Astrocyte of the hippocampus (primary cell): ENCODE results near the gene EFNB1.

Experiments
- DNase-seq: peaks from one replicate; pipeline ENCODE4 v3.0.0; 2011; ENCODE audit warnings: low read depth, low spot score

The EFNB1 gene

GRCh38 chrX:68827848-68828624 is 785 bp upstream of the EFNB1 start:
- peak; percentile 88 for DNase-seq

GRCh38 chrX:68829582-68830418 is 979 bp downstream of the EFNB1 start:
- peak; percentile 57 for DNase-seq

DNA sequence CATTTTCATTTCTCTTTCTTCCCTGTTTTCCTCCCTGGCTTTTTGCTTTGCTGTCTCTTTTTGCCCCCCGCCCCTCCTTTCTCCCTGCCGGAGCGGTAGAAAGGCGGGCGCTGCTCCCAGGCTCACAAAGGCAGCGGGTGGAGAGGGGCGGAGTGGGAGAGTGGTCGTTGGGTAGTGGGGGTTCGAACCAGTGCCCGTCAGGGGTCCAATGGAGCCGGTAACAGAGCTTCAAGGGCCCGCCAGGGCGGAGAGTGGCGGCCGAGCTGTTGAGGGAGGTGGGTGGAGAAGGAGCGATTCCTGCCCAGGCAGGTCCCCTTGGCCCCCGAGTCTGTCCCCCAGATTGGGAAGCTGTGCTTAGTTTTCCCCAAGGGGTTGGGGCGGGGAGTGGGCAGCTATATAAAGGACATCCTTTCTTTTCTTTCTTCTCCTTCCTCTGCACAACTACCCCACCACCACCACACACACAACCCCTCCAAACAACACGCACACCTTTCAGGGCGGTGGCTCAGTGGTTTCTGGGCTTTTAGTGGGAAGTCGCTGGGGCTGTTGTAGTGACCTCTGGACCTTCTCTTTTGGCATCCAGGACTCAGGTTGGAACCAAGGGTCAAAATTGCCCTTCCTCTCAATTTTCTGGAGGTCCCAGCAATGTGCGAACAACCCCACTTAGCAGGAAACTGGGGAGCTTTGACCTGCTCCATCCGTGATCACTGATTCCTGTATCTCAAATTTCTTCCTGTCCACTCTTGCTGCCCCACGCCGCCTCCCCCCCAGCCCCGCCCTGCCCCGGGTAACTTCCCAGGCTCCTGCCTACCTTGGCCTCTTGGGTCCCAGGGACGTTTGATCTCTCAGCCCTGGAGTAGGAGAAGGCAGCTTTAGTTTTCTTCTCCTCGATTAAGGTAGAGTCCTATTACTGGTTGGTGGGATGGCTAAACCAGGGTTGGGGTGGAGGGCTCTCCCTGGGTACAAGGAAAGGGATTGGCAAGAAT is 1.9 kb downstream of the EFNB1 start:
- DNase-seq, result no peak

- no peak for DNase-seq
These were observed 2.7 kb downstream of the EFNB1 start for GRCh38 chrX:68831405-68832100.

DNA sequence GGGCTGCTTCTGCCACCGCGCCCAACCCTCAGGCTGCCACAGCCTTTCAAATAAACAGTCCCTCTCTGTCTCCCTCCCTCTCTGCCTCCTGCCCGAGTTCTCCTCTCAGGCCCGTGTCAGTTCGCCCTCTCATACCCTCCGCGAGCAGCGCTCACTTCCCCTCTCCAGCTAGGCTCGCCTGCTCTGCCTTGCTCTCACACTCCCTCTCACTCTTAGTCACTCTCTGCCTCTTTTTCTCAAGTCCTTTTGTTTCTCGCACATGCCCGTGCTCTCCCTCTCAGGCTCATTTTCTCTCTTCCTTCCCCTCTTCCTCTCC is 3.2 kb downstream of the EFNB1 start:
- DNase-seq, result peak; percentile 82

DNA sequence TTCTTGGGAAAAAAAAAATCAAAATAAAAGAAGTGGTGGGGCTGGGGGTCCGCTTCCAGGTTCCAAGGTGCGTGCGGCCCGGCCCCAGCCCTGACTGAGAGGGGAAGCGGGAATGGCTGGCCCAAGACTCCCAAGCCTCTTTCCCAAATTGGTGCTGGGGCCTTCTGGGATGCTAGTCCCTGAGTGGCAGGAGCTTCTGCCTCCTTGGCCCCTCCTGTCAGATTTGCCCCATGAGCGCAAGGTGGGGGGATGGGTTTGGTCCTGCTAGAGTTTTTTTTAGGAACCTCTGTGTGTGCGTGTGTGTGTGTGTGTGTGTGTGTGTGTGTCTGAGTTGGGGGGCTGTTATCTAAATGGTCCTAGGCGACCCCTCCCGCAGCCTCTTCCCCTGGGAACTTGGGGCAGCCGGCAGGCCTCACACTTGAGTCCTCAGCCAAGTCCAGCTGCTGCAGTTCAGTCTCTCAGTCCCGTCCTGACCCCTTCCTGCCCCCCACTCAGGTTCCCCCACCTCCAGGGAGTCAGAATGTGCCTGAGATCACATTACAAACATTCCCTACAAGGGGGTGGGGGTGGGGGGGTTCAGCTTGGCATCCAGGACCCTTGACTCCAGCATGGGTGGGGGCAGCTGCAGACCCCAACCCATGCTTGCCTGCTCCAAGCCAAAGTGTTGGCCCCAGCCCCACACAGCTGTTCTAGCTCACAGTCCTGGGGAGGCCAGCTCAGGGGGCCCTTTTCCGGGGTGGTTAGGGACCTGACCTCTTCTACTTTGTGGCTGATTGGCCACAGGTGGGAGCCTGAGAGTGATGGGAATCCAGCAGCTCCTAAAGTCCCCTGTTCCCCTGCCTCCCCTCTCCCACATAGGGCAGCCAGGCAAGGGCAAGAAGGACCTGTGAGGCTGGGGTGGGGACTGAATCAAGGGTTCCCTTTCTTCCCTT is 4.0 kb downstream of the EFNB1 start:
- DNase-seq, result no peak

GRCh38 chrX:68833448-68833805 is 4.6 kb downstream of the EFNB1 start:
- DNase-seq, result no peak

DNA sequence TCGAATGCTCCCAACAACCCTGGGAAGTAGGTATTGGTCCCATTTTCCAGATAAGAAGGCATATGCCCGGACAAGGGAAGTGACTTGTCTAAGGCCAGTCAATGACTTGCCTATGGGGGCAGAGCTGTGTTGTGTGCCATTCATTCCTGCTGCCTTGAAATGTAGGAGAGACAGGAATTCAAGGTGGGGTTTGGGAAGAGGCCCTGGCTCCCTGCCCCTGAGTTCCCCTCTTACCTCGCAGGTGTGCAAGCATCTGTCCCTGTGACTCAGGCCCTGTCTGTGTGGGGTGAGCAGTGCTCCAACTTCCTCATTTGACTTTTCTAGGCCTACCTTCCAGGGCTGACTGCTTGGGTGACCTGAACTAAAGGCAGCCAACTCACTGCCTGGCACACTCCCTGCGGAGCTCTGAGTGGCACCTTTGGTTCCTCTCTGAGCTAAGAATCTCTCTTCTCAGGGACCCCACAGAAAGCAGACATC is 5.1 kb downstream of the EFNB1 start:
- DNase-seq, result no peak

GRCh38 chrX:68834371-68835103 is 5.7 kb downstream of the EFNB1 start:
- no peak for DNase-seq

- DNase-seq, result no peak
These were observed 6.3 kb downstream of the EFNB1 start for GRCh38 chrX:68835104-68835442.

DNA sequence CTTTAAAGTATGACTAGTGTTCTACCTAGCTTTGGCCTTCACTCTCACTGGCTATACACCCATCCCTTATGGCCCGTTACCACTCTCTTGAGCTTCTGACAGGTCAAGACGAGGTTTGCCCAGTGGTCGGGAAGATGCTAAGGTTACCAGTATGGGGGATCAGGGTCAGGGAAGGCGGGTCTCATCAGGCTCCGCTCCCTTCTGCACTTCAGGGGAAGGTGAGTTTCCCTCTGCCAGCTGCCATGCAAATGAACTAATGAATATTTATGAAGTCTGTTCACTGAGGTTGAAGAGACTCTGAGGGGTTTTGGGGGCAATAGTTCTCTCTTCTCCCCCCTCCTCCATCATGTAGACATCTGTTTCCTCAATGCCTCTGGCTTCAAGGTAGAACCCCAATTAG is 6.6 kb downstream of the EFNB1 start:
- DNase-seq, result no peak

GRCh38 chrX:68837119-68837518 is 8.3 kb downstream of the EFNB1 start:
- no peak for DNase-seq

GRCh38 chrX:68838571-68838910 is 9.7 kb downstream of the EFNB1 start:
- DNase-seq, result no peak

GRCh38 chrX:68839771-68840170 is 10.9 kb downstream of the EFNB1 start:
- no peak for DNase-seq

DNA sequence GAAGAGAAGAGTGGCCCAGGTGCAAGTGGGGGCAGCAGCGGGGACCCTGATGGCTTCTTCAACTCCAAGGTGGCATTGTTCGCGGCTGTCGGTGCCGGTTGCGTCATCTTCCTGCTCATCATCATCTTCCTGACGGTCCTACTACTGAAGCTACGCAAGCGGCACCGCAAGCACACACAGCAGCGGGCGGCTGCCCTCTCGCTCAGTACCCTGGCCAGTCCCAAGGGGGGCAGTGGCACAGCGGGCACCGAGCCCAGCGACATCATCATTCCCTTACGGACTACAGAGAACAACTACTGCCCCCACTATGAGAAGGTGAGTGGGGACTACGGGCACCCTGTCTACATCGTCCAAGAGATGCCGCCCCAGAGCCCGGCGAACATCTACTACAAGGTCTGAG is 11.4 kb downstream of the EFNB1 start:
- DNase-seq, result no peak

DNA sequence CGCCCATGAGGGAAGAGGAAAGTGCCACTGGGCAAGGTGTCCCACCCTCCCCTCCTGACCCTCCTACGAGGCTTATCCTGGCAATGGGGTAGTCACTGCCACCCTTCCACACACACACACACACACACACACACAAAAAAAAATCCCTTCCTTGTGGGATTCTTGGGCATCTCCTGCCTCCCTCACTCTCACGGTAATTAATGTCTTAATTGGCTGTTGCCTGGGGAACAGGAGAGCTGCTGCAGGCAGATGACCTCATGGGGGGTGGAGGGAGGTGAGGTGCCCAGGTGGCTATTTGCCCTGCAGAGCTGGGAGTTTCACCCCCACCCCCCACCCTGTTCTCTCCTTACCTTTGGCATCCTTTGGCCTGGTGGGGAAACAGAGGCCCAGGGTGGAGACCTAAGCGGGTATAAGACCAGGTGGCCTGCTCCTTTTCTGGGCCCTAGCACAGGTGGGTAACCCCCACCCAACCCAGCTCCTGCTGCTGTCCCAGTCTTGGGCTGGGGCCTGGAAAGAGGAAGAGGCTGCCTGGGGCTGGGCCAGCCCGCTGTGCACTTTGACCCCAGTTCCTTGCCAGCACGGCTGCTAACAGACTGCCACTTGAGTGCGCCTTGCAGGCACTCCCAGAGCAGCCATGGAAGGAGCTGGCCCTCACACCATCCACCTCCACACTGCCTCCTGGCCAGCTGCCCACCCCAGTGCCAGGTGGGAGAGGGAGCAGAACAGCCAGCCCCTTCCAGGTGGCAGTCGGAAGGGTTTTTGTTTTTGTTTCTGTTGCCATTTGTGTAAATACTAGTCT is 12.6 kb downstream of the EFNB1 start:
- DNase-seq, result no peak

DNA sequence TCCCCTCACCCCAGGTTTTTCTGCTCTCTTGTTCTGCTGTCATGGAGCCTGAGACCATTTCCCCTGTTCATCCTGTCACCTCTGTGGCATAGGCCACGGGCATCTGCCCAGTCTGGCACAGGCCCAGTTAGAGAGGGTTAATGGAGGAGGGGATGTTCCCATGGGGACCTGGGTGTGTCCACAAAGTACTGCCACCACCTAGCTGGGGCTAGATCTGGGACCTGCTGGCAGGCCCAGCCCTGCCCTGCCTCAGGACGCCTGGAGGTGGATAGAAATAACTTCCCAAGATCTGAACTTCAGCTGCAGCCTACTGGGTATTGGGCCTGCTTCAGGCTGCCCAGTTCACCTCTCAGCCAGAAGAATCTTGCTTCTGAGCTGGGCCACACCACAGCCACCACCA is 13.5 kb downstream of the EFNB1 start:
- DNase-seq, result no peak

GRCh38 chrX:68842781-68843581 is 14.2 kb downstream of the EFNB1 start:
- peak; percentile 75 for DNase-seq
